G401.6 (cell line): ENCODE results near the gene MTERF2.

Experiments used
- FAIRE-seq: peaks from 2 replicates; lab custom pipeline; 2012; peaks lifted over from hg19 to GRCh38; lab: Jason Lieb, UNC

Gene MTERF2

DNA sequence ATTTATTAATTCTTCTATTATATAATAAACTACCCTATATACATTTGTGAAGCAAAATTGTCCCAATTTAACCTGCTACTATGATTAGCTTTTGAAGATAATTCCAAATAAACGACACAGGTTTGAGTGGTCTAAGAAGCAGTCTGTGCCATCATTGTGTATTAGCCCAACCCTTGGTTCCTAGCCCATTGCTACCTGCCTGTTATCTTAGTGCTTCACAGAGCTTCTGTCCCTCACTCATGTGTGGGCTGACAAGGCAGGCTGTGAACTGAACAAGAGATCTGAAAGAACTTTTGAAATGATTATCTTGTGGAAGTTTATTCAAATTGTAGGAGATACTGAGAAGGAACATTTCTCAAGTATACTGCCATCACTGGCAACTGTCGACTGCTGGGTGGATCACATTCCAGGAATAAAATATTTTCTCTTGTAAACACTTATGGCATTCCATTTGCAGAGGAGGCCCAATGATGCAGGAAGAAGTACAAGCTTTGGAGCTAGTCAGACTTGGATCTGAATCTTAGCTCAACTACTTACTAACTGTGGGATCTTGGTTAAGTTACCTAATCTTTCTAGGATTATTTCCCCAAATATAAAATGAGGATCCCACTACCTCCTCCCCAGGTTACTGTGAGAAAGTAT, 7.8 kb upstream of the MTERF2 start:
- no peak for FAIRE-seq

DNA sequence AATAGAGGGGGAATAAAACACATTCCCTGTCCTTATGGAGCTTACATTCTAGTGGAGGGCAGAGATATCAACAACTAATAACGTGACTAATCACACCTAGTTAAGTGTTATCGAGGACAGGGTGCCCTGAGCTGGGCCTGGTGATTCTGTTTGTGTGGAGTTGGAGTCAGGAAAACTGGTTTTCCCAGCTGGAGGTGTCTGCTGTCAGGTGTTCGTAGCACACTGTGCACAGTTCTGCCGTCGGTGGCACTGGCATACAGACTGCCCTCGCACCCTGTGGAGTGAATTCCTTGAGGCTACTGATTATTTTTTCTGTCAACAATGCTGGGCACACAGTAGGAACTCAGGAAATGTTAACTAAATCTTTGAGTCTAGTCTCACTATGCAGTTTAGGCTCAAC, 900 bp upstream of the MTERF2 start:
- FAIRE-seq = no peak

DNA sequence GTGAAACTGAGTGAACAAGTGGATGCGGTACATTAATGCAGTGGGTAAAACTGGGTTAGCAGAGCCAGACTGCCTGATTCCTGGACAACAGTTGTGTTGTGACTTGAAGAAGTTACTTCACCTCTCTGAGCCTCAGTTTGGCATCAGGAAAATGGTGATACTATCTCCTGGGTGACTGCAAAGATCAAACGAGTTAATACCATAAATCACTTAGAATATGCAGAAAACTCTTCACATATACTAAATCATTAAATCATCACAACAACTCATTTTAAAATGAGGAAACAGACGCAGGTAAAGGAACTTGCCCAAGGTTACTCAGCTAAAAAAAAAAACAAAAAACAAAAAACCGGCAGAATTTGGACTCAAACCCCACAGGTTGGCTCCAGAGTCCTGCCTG, 811 bp downstream of the MTERF2 start:
- FAIRE-seq = no peak

DNA sequence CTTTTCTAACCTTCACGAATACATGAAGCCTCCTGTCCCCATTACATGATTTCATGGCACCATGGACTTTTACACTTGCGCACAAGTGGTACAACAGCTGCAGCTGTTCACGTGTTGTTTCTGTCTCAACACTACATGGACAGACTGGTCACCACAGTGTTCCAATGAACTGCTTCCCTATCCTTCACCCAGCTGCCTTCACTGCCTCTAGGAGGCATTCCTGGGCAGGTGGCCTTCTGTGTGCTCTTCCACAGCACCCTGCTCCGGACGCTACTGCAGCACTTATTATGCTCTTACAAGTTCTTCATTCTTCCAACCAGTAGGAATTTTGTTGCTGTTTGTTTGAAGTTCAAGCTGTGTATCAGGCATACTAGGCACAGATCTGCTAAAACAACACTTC, 1.5 kb downstream of the MTERF2 start:
- FAIRE-seq = no peak

DNA sequence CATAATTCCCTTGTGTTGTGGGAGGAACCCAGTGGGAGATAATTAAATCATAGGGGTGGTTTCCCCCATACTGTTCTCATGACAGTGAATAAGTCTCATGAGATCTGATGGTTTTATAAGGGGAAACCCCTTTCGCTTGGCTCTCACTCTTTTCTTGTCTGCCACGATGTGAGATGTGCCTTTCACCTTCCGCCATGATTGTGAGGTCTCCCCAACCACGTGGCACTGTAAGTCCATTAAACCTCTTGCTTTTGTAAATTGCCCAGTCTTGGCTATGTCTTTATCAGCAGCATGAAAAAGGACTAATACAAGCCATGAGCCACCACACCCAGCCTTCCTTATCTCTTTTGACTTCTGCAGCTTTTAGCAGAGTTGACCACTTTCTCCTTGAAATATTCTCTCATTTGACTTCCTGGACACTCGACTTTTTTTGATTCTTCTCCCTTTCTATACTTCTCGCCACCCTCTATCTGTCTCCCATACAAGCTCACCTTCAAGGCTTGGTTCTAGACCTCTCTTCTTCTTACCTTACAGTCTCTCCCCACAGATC, 2.3 kb downstream of the MTERF2 start:
- no peak for FAIRE-seq

DNA sequence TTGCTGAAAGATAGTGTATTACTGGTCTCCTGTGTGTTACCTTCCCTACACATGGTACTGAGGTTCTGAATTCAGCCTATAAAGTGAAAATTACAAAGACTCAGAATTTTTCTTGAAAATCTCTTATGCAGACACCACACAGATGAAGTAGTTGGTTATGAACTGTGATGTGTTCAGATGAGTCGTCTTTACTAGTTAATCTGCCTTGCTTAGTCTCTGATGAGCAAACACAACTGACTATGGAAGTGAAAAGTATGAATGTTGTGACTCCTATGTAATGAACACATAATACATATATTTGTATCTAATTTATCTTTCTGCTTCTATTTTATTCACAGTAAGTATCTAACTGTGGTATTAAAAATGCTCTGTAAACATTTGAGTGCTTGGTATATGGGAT, 4.7 kb downstream of the MTERF2 start:
- FAIRE-seq = no peak

DNA sequence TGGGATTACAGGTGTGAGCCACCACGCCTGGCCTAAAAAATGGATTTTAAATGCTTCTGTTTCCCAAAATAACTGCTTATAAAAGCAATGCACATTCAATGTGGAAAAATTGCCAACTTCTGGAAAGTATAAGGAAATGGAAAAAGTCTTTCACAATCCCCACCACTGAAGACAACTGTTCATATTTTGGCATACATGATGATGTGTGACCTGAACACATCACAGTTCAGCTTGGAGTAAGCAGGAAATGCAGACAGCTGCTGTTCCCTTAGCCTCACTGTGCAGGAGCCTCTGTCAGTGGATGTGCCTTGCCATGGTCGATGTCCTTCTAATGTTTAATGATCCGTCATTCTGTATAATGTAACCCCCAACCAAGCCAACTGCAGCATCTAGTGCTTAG, 5.2 kb downstream of the MTERF2 start:
- FAIRE-seq = no peak

DNA sequence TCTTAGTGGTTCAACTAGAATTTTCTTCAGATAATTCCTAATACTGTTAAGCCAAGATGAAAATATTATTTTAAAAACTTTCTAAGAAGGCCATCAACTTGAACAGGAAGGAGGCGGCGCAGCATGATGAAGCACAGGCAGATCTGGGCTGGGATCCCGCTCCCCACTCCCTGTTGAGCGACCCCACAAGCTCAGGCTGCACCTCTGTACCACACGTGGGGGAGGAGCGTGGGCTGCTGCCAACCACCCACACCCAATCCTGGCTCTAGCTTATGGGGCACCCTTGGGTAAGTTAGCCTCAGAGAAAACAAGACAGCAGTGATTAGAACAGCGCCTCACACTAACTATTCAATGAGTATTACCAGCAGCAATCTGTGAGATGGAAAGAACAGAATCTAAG, 6.0 kb downstream of the MTERF2 start:
- no peak for FAIRE-seq

DNA sequence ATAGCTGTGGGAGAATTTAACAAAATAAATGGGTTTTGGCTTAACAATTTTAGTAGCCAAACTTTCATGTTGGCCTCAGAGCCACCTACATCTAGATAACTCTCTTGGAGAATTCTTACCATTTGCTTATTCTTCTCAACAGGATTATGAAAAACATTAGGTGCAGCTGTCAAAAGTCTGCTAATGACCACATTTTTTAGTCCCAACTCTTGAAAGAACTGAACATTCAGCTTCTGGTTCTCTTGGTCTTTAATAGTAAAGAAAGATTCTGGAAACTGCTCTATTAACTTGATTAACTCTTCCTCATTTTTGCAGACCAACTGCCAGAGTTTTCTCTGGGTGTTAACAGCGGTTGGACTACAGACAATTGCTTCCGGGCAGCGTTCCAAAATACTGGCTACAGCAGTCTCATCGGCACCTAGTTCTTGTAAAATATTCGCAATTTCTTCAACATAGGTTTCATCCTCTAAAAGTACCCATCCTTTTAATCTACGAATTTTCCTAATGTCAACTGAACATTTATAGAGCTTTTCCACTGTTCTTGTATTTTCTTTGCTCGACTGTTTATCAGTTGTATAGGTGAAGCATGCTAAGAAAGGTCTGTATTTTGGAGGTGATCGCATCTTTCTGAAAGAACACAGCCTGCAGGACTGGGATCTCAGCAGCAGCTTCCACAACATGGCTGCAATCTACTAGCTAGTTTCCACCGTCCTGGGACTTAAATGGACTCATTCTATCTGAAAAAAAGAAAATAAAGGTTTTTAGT, 8.7 kb downstream of the MTERF2 start:
- peak; percentile 56 for FAIRE-seq

DNA sequence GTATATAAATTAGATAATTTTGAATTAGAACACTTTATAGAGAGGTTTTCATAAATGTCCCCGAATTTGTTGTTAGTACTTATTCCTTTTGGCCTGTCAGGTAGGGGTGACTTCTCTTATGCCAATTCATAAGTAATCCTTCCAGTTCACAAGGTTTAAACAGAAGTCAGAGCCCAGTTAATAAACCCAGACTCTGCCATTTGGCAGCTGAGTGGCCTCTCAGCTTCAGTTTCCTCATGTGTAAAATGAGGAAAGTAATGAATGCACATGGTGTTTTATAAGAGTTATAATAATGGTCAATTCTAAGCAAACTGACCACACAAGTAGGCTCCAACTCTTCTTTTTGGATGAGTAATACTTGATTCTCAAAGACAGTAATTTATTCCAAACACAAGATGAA, 10.3 kb downstream of the MTERF2 start:
- FAIRE-seq = no peak

DNA sequence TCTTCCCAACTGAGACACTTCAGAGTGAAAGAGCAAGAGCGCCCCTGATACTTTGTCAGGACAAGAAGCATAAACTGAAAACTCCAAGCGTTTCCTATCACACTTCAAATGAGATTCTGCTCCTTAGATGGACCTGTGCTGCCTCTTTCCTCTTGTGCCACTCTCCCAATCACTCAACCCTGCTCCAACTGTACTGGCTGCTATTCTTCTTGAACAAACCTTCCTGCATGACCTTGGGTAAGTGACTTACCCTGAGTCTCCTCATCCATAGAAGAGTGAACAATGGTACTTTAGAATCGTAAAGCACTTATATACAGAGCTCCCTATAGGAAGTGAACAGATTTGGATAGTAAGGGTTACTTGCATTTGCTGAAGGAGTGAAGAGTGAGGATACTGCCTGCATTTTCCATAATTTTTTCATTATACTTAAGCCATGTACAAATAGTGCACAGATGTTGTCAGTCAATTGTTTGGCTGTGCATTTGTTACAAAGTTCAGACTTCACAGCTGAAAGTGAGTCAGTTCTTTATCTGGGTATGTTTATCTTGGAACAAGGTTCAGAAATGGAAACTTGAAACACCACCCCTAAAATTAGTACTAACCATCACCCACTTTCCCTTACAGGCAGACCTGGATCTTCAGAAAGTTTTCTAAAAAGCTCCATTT, 10.8 kb downstream of the MTERF2 start:
- no peak for FAIRE-seq

DNA sequence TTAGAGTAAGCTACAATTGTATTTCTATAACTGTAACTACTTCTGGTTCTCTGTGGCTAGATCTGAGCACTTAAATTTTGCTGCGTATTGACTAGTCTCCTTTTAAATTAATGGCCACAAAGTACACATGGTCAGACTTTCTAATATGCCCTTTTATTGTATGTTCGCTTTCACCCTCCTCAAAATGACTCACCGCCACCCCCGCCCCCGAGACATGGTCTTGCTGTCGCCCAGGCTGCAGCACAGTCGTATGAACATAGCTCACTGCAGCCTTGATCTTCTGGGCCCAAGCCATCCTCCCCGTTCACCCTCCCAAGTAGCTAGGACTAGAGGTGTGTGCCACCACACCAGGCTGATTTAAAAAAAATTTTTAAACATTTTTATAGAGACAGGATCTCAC, 11.8 kb downstream of the MTERF2 start:
- FAIRE-seq = no peak

DNA sequence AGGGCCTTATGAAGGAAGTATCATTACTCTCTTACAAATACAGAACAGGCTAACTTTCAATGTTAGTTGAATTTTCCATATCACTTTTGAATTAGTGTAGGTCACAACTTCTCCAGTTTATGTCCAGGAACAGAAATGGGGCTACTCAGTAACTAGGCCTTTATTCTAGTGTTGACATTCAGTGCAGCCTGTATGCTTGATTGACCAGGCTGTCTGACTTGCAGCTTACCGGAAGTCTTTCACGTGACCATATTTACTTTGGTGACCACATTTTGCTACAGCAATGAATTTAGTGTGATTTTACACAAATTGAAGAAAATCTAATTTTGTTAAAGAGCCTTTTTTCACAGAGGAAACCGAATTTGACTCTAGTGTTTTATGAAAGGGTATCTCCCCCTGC, 12.4 kb downstream of the MTERF2 start:
- no peak for FAIRE-seq

DNA sequence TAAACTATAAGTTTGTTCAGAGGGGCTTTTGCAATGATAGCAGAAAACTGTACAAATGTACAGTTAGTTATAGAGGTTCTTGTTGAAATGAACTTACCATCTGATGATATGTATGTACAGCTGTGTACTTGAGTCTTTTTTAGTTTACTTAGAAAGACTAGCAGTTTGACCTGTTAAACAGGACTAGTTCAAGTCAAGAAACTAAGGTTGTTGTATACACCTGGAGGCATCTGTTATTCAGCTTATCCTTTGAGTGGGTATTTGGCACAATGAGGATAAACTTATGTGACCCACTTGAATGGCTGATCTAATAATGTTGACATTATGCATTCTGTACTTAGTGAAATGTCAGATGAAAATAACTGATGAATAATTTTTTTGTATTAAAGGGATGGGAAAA, 13.4 kb downstream of the MTERF2 start:
- peak; percentile 40 for FAIRE-seq

DNA sequence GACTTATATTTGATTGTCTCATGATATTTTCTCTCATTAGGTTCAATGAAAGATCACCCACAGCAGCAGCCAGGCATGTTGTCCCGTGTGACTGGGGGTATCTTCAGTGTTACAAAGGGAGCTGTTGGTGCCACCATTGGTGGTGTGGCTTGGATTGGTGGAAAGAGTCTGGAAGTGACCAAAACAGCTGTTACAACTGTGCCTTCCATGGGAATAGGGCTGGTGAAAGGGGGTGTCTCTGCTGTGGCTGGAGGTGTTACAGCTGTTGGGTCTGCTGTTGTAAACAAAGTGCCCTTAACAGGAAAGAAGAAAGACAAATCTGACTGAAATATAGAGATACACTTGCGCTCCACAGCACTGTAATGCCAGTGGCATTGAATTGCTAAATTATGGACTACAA, 15.9 kb downstream of the MTERF2 start:
- FAIRE-seq = no peak

DNA sequence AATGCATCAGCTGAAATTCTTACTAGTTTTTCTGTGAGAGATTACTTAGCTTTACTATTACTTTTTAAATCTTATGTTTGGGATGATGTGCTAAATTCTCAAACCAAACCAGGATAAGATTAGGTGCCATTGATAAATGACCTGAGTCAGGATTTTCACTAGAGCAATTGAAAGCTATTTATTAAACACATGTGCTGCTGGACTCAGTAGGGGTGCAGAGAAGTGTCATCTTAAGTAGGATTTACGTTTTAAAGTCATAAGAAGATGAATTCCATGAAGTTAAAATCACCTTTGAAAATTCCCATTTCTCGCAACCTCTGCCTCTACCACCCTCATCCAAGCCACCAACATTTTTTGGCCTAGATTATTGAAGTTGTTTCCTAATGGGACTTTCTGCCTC, 22.4 kb downstream of the MTERF2 start:
- no peak for FAIRE-seq

DNA sequence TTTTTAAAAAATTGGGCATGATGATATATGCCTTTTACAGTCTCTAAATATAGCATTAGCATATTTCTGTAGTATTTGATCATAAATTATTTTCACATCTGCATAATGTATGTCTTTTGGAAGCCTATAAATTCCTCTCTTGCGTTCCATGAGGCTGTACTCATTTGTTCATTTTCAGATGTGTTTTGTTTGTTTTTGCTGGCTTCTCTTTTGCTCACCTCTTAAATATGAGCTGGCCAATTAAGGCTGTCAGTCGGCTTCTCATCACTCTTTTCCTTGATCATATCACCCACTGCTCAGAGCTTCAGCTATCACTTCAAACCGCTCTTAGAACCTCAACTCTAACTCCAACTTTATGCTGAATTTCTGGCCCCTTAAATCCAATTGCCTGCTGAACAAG, 24.7 kb downstream of the MTERF2 start:
- FAIRE-seq = no peak

DNA sequence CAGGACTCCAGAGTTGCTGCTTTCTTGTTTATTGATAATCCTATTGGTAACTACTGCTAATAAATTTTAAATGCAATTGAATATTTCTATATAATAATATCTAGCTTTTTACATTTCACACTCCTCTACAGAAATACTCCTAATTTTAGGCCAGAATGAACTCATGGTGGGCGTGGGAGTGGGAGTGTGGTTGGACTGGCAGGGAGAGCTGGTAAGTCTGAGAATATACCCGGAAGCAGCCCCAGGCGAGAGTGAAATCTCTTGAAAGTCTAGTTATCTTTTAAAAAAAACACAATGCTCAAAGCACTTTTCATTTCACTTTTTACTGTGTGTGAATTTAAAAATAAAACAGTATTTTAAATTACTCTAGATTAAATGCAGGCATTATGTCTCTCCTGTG, 26.5 kb downstream of the MTERF2 start:
- no peak for FAIRE-seq

DNA sequence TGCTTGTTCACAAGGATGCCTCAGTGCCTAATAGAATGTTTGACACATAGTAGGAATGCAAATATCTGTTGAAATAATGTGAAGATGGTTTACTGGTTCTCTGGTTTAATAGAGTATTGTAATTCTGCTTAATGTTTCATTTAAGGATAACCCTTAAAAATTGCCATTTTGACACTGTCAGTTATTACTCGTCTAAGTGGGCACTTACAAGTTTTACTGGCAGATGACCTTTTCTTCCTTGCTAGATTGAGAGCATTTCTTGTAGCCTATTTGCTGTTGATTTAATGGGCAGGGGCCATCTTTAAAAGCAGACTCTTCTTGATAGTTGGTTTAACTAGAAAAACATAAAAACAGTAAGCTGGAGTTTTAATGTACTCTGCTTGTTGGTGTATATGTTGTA, 29.4 kb downstream of the MTERF2 start:
- FAIRE-seq = no peak

DNA sequence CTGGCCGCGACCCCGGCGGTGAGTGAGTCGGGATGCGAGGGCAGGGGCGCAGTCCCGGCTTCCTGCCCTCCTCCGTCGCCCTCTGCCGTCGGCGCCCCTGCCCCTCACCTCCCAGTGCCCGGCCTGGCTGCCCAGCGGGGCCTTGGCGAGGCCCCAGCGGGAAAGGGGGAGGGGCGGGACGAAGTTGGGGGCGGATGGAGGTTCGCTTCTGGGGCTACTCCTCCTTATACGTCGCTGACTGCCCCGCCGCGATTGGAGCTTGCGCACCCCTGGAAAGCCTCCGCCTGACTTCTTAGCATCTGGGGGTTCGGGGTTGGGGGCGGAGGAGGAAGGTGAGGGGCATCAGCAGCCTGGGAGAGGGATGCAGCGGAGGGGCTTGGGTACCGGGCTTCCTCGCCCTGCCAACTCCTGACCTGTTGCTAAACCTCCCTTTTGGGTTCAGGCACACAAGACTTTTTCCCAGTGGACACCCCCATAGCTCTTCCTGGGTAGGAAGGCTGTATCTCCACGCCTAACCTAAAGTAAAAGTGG, 30.8 kb downstream of the MTERF2 start:
- FAIRE-seq = no peak

DNA sequence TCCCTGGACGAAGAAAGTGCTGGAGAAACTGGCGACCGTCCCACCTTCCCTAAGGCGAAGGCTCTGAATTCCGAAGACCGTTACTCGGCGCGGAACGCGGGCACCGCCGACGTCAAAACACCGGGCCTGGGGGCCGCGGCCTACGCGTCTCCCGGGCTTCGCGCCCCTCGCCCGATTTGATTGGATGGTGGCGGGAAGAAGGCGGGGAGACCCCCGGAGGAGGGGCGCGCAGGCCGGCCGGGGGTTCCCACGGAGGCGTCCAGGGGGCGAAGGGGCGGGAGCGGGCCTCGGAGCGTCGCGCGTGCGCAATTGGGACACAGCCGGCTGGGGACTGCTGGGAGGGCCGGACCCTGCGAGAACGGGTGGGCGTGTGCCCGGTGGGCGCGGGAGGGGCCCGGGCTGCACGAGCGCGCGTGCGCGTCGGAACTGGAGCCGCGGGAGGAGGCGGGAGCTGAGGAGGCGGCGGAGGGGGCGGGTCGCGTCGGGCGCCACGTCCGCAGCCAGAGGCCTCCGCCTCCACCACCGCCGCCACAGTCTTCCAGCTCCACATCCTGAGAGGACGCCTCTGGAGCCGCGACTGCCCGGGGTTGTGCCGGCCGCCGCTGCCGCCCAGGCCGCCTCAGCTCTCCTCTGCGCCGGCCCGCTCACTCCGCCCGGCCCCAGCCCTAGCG, 31.4 kb downstream of the MTERF2 start, which contains the start of gene TMEM263:
Gene TMEM263, plus strand, starts transcription at position 531 of the 671 bp plus-strand sequence. CDS start 11,210 bp downstream, outside the sequence.
- peak; percentile 33 for FAIRE-seq
